ENCODE measurements around the gene VPS39.

DNA sequence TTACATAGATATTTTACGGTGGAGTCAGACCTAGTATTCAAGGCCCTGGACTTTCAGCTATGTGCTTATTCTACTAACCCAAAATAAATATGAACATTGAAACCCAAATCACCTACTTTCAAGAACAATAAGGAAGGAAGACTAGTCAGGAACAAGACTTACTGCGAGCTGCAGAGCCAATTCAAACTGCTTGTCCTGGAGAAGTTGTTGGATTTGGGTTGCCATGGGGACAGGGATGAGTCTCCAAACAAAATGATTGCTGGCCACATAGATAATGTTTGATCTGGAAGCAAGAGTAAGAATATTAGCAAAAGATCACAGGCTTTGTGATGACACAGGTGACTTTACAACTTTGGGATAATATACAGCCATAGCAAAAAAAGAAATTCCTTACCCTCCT, 30.0 kb downstream of the VPS39 start:
- TF ChIP-seq EP300 (IDR thresholded peaks at IDR 0.05; ENCODE audit: low read depth) = no peak
- no peak for TF ChIP-seq POLR2A (IDR thresholded peaks at IDR 0.05)
- TF ChIP-seq, protein P1, sequence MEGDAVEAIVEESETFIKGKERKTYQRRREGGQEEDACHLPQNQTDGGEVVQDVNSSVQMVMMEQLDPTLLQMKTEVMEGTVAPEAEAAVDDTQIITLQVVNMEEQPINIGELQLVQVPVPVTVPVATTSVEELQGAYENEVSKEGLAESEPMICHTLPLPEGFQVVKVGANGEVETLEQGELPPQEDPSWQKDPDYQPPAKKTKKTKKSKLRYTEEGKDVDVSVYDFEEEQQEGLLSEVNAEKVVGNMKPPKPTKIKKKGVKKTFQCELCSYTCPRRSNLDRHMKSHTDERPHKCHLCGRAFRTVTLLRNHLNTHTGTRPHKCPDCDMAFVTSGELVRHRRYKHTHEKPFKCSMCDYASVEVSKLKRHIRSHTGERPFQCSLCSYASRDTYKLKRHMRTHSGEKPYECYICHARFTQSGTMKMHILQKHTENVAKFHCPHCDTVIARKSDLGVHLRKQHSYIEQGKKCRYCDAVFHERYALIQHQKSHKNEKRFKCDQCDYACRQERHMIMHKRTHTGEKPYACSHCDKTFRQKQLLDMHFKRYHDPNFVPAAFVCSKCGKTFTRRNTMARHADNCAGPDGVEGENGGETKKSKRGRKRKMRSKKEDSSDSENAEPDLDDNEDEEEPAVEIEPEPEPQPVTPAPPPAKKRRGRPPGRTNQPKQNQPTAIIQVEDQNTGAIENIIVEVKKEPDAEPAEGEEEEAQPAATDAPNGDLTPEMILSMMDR (IDR thresholded peaks at IDR 0.05) = no peak
